Thyroid gland (tissue), 4 donors: ENCODE results near the gene HIVEP1. TPM values are rescaled to one million over a fixed set of nuclear protein-coding genes. Genes with fewer than 3 reads are reported as not detected.

Source experiments
- DNase-seq, 2 donors: peaks; one replicate each; pipeline ENCODE4 v3.0.0-alpha.2; 2019
- H3K27ac ChIP-seq, 3 donors: fragments of 200-600 bp; sonication (generic); 1 replicate in 2 of 3; 2 replicates in 1 of 3; pipeline ENCODE4 v1.5.1; 2016 to 2019; ENCODE audit warnings: mild to moderate bottlenecking in 1 of 3, moderate library complexity in 1 of 3
- H3K27me3 ChIP-seq: fragments of 200-600 bp; sonication (generic); one replicate; pipeline ENCODE4 v1.5.1; 2019
- H3K36me3 ChIP-seq, 2 donors: fragments of 200-600 bp; sonication (generic); one replicate each; pipeline ENCODE4 v1.5.1; 2016 to 2019
- H3K4me1 ChIP-seq, 2 donors: fragments of 200-600 bp; sonication (generic); one replicate each; pipeline ENCODE4 v1.5.1; 2017 to 2019
- H3K4me3 ChIP-seq, 3 donors: fragments of 200-600 bp; sonication (generic); replicated peaks in 1 of 3; 1 replicate in 2 of 3; 2 replicates in 1 of 3; pipeline ENCODE4 v1.5.1; 2016; ENCODE audit warnings: mild to moderate bottlenecking in 1 of 3
- H3K9me3 ChIP-seq: fragments of 200-600 bp; sonication (generic); one replicate; pipeline ENCODE4 v1.5.1; 2017
- CTCF ChIP-seq, 6 experiments: fragments of 200-600 bp in 3 of 6; fragments of 450-650 bp in 3 of 6; sonication (generic) in 3 of 6; IDR thresholded peaks; one replicate each; pipeline ENCODE4 v1.5.1; 2016 to 2019; ENCODE audit warnings: antibody characterized with exemption in 6 of 6, mild to moderate bottlenecking in 2 of 6, inconsistent platforms in 1 of 6, moderate library complexity in 1 of 6
- POLR2A ChIP-seq, 2 donors: fragments of 450-650 bp; IDR thresholded peaks; one replicate each; pipeline ENCODE4 v1.6.1; 2017; ENCODE audit warnings: antibody characterized with exemption in 2 of 2, mild to moderate bottlenecking in 2 of 2, moderate library complexity in 1 of 2
- WGBS, 2 donors: methylation state at CpG; one replicate each; pipeline ENCODE4 v1.1.5; 2017; 5-methylcytosine and 5-hydroxymethylcytosine counted together
- intact Hi-C: fragments of 100-400 bp; cut with DNase I; formaldehyde crosslinking; loops from one replicate; pipeline ENCODE4 v1.15.1; 2023
- total RNA-seq, 4 donors: library from RNA; depleted of rRNA; stranded (reverse); fragments of >200 nt; gene quantifications; one replicate each; pipeline ENCODE4 v1.2.3, GENCODE V29; 2016

HIVEP1 gene
- total RNA-seq, 4 donors from 2014 or later = 17.4 to 35.1 (median 29.0) TPM

- no peak for TF ChIP-seq CTCF (IDR thresholded peaks at IDR 0.05)
- TF ChIP-seq POLR2A (IDR thresholded peaks at IDR 0.05) = no peak
- no peaks in the 10 kb centered on the region for H3K9me3 ChIP-seq
- peaks cover 0 to 5% of the 10 kb centered on the region in 2 donors for H3K4me1 ChIP-seq
- H3K36me3 ChIP-seq = peaks cover 0 to 9% of the 10 kb centered on the region in 2 donors
- 95 to 100% methylated on average over 4 of the region's 4 CpGs for WGBS, 2 donors
- no peaks in the 10 kb centered on the region for H3K27me3 ChIP-seq
- intact Hi-C loops = no loop called here
- H3K4me3 ChIP-seq = no peak overlapping the region
- no peak overlapping the region for H3K27ac ChIP-seq
- no peak for DNase-seq
Measured at GRCh38 chr6:12138936-12139335, 126.8 kb downstream of the HIVEP1 start.

- TF ChIP-seq POLR2A (IDR thresholded peaks at IDR 0.05) (no peak), CTCF (IDR thresholded peaks at IDR 0.05) (no peak)
- Histone ChIP-seq H3K9me3 (no peaks in the 10 kb centered on the region), H3K4me1 (no peaks in the 10 kb centered on the region), H3K4me3 (no peak overlapping the region), H3K36me3 (no peaks in the 10 kb centered on the region), H3K27me3 (no peaks in the 10 kb centered on the region), H3K27ac (no peak overlapping the region)
- DNase-seq = no peak
- WGBS, 2 donors = 55 to 58% methylated on average over 6 of the region's 6 CpGs
- intact Hi-C loops = no loop called here
Measured at GRCh38 chr6:12147557-12148316, 135.6 kb downstream of the HIVEP1 start.

- Histone ChIP-seq H3K9me3 (no peaks in the 10 kb centered on the region), H3K4me1 (no peaks in the 10 kb centered on the region), H3K27me3 (no peaks in the 10 kb centered on the region), H3K27ac (no peak overlapping the region), H3K36me3 (no peaks in the 10 kb centered on the region), H3K4me3 (no peak overlapping the region)
- no peak for DNase-seq
- intact Hi-C loops = no loop called here
- WGBS, 2 donors = 79 to 85% methylated on average over 3 of the region's 3 CpGs
- TF ChIP-seq POLR2A (IDR thresholded peaks at IDR 0.05) (no peak), CTCF (IDR thresholded peaks at IDR 0.05) (no peak)
Measured at GRCh38 chr6:12148317-12148801, 136.2 kb downstream of the HIVEP1 start.

- no peak overlapping the region for H3K4me3 ChIP-seq
- H3K27me3 ChIP-seq = no peaks in the 10 kb centered on the region
- no peak for DNase-seq
- H3K4me1 ChIP-seq = no peaks in the 10 kb centered on the region
- H3K36me3 ChIP-seq = no peaks in the 10 kb centered on the region
- 74 to 76% methylated on average over 4 of the region's 4 CpGs for WGBS, 2 donors
- H3K27ac ChIP-seq = no peak overlapping the region
- no peak for TF ChIP-seq POLR2A (IDR thresholded peaks at IDR 0.05)
- no peak for TF ChIP-seq CTCF (IDR thresholded peaks at IDR 0.05)
- no peaks in the 10 kb centered on the region for H3K9me3 ChIP-seq
- intact Hi-C loops = no loop called here
Measured at GRCh38 chr6:12148841-12149240, 136.7 kb downstream of the HIVEP1 start.

GRCh38 chr6:12149944-12150510, 137.9 kb downstream of the HIVEP1 start:
- no peak for DNase-seq
- no peaks in the 10 kb centered on the region for H3K36me3 ChIP-seq
- TF ChIP-seq POLR2A (IDR thresholded peaks at IDR 0.05) = no peak
- no peak for TF ChIP-seq CTCF (IDR thresholded peaks at IDR 0.05)
- no peak overlapping the region for H3K27ac ChIP-seq
- no peaks in the 10 kb centered on the region for H3K9me3 ChIP-seq
- no peak overlapping the region for H3K4me3 ChIP-seq
- intact Hi-C loops = no loop called here
- no peaks in the 10 kb centered on the region for H3K27me3 ChIP-seq
- 84% methylated on average over 11 of the region's 11 CpGs for WGBS, 2 donors
- H3K4me1 ChIP-seq = no peaks in the 10 kb centered on the region
